ENCODE results near the gene CDH5.

GRCh38 chr16:66399930-66400329 lies 33.4 kb downstream of the CDH5 start:
- TF ChIP-seq TAF1 (IDR thresholded peaks at IDR 0.05; ENCODE audit: borderline replicate concordance, low read depth, low read length) (no peak), POLR2A (IDR thresholded peaks at IDR 0.05; ENCODE audit: low read depth, low read length) (no peak), POLR2AphosphoS5 (IDR thresholded peaks at IDR 0.05; ENCODE audit: low read depth, low read length) (no peak)
